HEK293 (cell line): ENCODE measurements around the gene NEK8.

ENCODE experiments used
- CTCF ChIA-PET: fragments of 350-600 bp; formaldehyde crosslinking; extraction: SDS; loops from one replicate; lab custom pipeline; 2021; ENCODE audit warnings: antibody characterized with exemption; lab: Yijun Ruan, JAX
- POLR2A ChIA-PET: fragments of 300-600 bp; formaldehyde crosslinking; extraction: SDS; loops from one replicate; lab custom pipeline; 2020; ENCODE audit warnings: antibody characterized with exemption, inconsistent platforms; lab: Yijun Ruan, JAX
- H3K27ac ChIP-seq: fragments of 200-500 bp; sonication (Bioruptor generic); 2 replicates; pipeline ENCODE4 v1.5.1; 2014; ENCODE audit warnings: low read depth, low read length, control low read depth, inconsistent platforms; ENCODE audit errors: extremely low read depth
- H3K36me3 ChIP-seq, 2 experiments: fragments of 200-500 bp in 1 of 2; sonication (Bioruptor generic) in 1 of 2; 1 replicate in 1 of 2; 2 replicates in 1 of 2; pipeline ENCODE4 v1.5.1; 2014 to 2017; ENCODE audit warnings: inconsistent platforms in 2 of 2, low read length in 2 of 2; ENCODE audit not compliant: control insufficient read depth in 2 of 2, insufficient read depth in 1 of 2
- H3K4me1 ChIP-seq: fragments of 200-500 bp; sonication (Bioruptor generic); 2 replicates; pipeline ENCODE4 v1.5.1; 2014; ENCODE audit warnings: mild to moderate bottlenecking, low read length, inconsistent platforms; ENCODE audit not compliant: control insufficient read depth, insufficient read depth
- H3K4me3 ChIP-seq: 2 replicates; pipeline ENCODE4 v1.5.1; 2011; ENCODE audit warnings: low read depth, mild to moderate bottlenecking, control low read depth, low read length, moderate library complexity
- H3K9me3 ChIP-seq: fragments of 200-500 bp; sonication (Bioruptor generic); 2 replicates; pipeline ENCODE4 v1.5.1; 2014; ENCODE audit warnings: low read depth, low read length, inconsistent platforms; ENCODE audit not compliant: control insufficient read depth, insufficient read depth
- MZF1 ChIP-seq: fragments of 450-650 bp; formaldehyde crosslinking; IDR thresholded peaks from 2 replicates; pipeline ENCODE4 v1.5.1; 2017; ENCODE audit warnings: missing biosample characterization, missing genetic modification characterization, borderline replicate concordance
- TRIM28 ChIP-seq: IDR thresholded peaks from 2 replicates; pipeline ENCODE4 v1.6.1; 2011; ENCODE audit warnings: low read length, control low read depth, borderline replicate concordance
- ZBTB11 ChIP-seq: fragments of 450-650 bp; formaldehyde crosslinking; conservative IDR thresholded peaks from 2 replicates; pipeline ENCODE4 v1.5.1; 2016; ENCODE audit warnings: low read depth, missing biosample characterization, missing genetic modification characterization
- ZBTB21 ChIP-seq: fragments of 450-650 bp; formaldehyde crosslinking; IDR thresholded peaks from 2 replicates; pipeline ENCODE4 v1.5.1; 2017; ENCODE audit warnings: missing biosample characterization, missing genetic modification characterization
- ZBTB8A ChIP-seq: fragments of 450-650 bp; formaldehyde crosslinking; IDR thresholded peaks from 2 replicates; pipeline ENCODE4 v1.5.1; 2016; ENCODE audit warnings: missing biosample characterization, missing genetic modification characterization
- ZNF202 ChIP-seq: fragments of 450-650 bp; formaldehyde crosslinking; IDR thresholded peaks from 2 replicates; pipeline ENCODE4 v1.5.1; 2016; ENCODE audit warnings: missing biosample characterization, missing genetic modification characterization, borderline replicate concordance
- ZNF26 ChIP-seq: fragments of 450-650 bp; formaldehyde crosslinking; IDR thresholded peaks from 2 replicates; pipeline ENCODE4 v1.5.1; 2016; ENCODE audit warnings: missing biosample characterization, missing genetic modification characterization
- ZNF266 ChIP-seq: fragments of 450-650 bp; formaldehyde crosslinking; IDR thresholded peaks from 2 replicates; pipeline ENCODE4 v1.5.1; 2016; ENCODE audit warnings: missing biosample characterization, missing genetic modification characterization, low read depth
- ZNF292 ChIP-seq: fragments of 450-650 bp; formaldehyde crosslinking; IDR thresholded peaks from 2 replicates; pipeline ENCODE4 v1.5.1; 2016; ENCODE audit warnings: low read depth, missing biosample characterization, missing genetic modification characterization, borderline replicate concordance
- ZNF394 ChIP-seq: fragments of 450-650 bp; formaldehyde crosslinking; IDR thresholded peaks from 2 replicates; pipeline ENCODE4 v1.5.1; 2016; ENCODE audit warnings: missing biosample characterization, missing genetic modification characterization, mild to moderate bottlenecking, moderate library complexity, borderline replicate concordance
- ZNF404 ChIP-seq: fragments of 450-650 bp; formaldehyde crosslinking; IDR thresholded peaks from 2 replicates; pipeline ENCODE4 v1.5.1; 2017; ENCODE audit warnings: missing biosample characterization, missing genetic modification characterization
- ZNF433 ChIP-seq: fragments of 450-650 bp; formaldehyde crosslinking; IDR thresholded peaks from 2 replicates; pipeline ENCODE4 v1.5.1; 2016; ENCODE audit warnings: missing biosample characterization, missing genetic modification characterization, low read depth
- ZNF529 ChIP-seq: fragments of 450-650 bp; formaldehyde crosslinking; IDR thresholded peaks from 2 replicates; pipeline ENCODE4 v1.5.1; 2017; ENCODE audit warnings: missing genetic modification characterization, missing biosample characterization; ENCODE audit not compliant: insufficient replicate concordance
- ZNF560 ChIP-seq: fragments of 450-650 bp; formaldehyde crosslinking; IDR thresholded peaks from 2 replicates; pipeline ENCODE4 v1.5.1; 2017; ENCODE audit warnings: missing biosample characterization, missing genetic modification characterization, borderline replicate concordance
- ZNF623 ChIP-seq: fragments of 450-650 bp; formaldehyde crosslinking; IDR thresholded peaks from 2 replicates; pipeline ENCODE4 v1.5.1; 2016; ENCODE audit warnings: missing biosample characterization, missing genetic modification characterization
- ZNF629 ChIP-seq: fragments of 450-650 bp; formaldehyde crosslinking; IDR thresholded peaks from 2 replicates; pipeline ENCODE4 v1.5.1; 2017; ENCODE audit warnings: missing biosample characterization, missing genetic modification characterization
- ZNF654 ChIP-seq: fragments of 450-650 bp; formaldehyde crosslinking; IDR thresholded peaks from 2 replicates; pipeline ENCODE4 v1.5.1; 2016; ENCODE audit warnings: low read depth, missing biosample characterization, missing genetic modification characterization
- ZNF747 ChIP-seq: fragments of 450-650 bp; formaldehyde crosslinking; IDR thresholded peaks from 2 replicates; pipeline ENCODE4 v1.5.1; 2016; ENCODE audit warnings: missing biosample characterization, missing genetic modification characterization
- TF ChIP-seq, protein P1 (sequence below): fragments of 450-650 bp; formaldehyde crosslinking; IDR thresholded peaks from 2 replicates; pipeline ENCODE4 v1.5.1; 2016; ENCODE audit warnings: missing biosample characterization, missing genetic modification characterization

Gene NEK8

GRCh38 chr17:28779601-28780000 lies 51.0 kb downstream of the NEK8 start (continued):
- peak; percentile 71; the same call in 1 of the 2 replicates for TF ChIP-seq ZNF266 (tag by site-specific recombination)
- peak; percentile 67 for TF ChIP-seq ZNF433 (tag by site-specific recombination)
- 0 out of 2 replicates have a peak, but pooled peaks have one; percentile 45 for TF ChIP-seq ZNF404 (tag by site-specific recombination)
- TF ChIP-seq ZNF560 (tag by site-specific recombination), result 0 out of 2 replicates have a peak, but pooled peaks have one; percentile 68
- TF ChIP-seq, protein P1, sequence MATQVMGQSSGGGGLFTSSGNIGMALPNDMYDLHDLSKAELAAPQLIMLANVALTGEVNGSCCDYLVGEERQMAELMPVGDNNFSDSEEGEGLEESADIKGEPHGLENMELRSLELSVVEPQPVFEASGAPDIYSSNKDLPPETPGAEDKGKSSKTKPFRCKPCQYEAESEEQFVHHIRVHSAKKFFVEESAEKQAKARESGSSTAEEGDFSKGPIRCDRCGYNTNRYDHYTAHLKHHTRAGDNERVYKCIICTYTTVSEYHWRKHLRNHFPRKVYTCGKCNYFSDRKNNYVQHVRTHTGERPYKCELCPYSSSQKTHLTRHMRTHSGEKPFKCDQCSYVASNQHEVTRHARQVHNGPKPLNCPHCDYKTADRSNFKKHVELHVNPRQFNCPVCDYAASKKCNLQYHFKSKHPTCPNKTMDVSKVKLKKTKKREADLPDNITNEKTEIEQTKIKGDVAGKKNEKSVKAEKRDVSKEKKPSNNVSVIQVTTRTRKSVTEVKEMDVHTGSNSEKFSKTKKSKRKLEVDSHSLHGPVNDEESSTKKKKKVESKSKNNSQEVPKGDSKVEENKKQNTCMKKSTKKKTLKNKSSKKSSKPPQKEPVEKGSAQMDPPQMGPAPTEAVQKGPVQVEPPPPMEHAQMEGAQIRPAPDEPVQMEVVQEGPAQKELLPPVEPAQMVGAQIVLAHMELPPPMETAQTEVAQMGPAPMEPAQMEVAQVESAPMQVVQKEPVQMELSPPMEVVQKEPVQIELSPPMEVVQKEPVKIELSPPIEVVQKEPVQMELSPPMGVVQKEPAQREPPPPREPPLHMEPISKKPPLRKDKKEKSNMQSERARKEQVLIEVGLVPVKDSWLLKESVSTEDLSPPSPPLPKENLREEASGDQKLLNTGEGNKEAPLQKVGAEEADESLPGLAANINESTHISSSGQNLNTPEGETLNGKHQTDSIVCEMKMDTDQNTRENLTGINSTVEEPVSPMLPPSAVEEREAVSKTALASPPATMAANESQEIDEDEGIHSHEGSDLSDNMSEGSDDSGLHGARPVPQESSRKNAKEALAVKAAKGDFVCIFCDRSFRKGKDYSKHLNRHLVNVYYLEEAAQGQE, result 0 out of 2 replicates have a peak, but pooled peaks have one; percentile 50
- TF ChIP-seq ZNF202 (tag by site-specific recombination), result peak; percentile 74; the same call in 1 of the 2 replicates
- peak; percentile 29; the same call in 1 of the 2 replicates for TF ChIP-seq ZNF629 (tag by site-specific recombination)
- peak; percentile 94 for TF ChIP-seq ZNF394 (tag by site-specific recombination)
- peak; percentile 65 for TF ChIP-seq ZBTB8A (tag by site-specific recombination)
- TF ChIP-seq ZNF529 (tag by site-specific recombination), result peak; percentile 37
- peak; percentile 62; the same call in 1 of the 2 replicates for TF ChIP-seq ZBTB11
- 0 out of 2 replicates have a peak, but pooled peaks have one; percentile 34 for TF ChIP-seq ZBTB21 (tag by site-specific recombination)
- TF ChIP-seq ZNF292 (tag by site-specific recombination), result 0 out of 2 replicates have a peak, but pooled peaks have one; percentile 27
- peak; percentile 40 for TF ChIP-seq ZNF654 (tag by site-specific recombination)
- peak; percentile 70 for TF ChIP-seq ZNF623

GRCh38 chr17:28783161-28783560 lies 54.6 kb downstream of the NEK8 start:
- ChIA-PET CTCF (interaction anchor here (0.8 to 9.7 kb wide), 2 partner anchors 19 to 22 kb away, joined by 3 to 62 read pairs; no protein-coding TSS in a partner anchor), POLR2A (interaction anchor here (0.7 kb wide), 1 partner anchor 26 kb away, joined by 4 read pairs; no protein-coding TSS in a partner anchor)
- Histone ChIP-seq H3K36me3 (peaks cover 7 to 12% of the 10 kb centered on the region in 2 experiments), H3K27ac (no peak overlapping the region), H3K4me1 (no peaks in the 10 kb centered on the region), H3K4me3 (no peak overlapping the region), H3K9me3 (no peaks in the 10 kb centered on the region)
- no peak for TF ChIP-seq TRIM28
- no peak for TF ChIP-seq MZF1 (tag by site-specific recombination)
- TF ChIP-seq ZNF747 (tag by site-specific recombination), result no peak
- TF ChIP-seq ZNF26 (tag by site-specific recombination), result no peak
